HL-60 (cell line): ENCODE results near the gene VASP.

Experiments
- CTCF ChIP-seq: IDR thresholded peaks from one replicate; pipeline ENCODE4 v1.5.1; 2011; ENCODE audit warnings: low read length, control low read depth, inconsistent platforms; ENCODE audit not compliant: insufficient read depth
- POLR2AphosphoS5 ChIP-seq: IDR thresholded peaks from 2 replicates; pipeline ENCODE4 v1.6.1; 2012; ENCODE audit warnings: low read depth
- REST ChIP-seq: IDR thresholded peaks from 2 replicates; pipeline ENCODE4 v1.6.1; 2012; ENCODE audit warnings: low read depth; ENCODE audit not compliant: insufficient replicate concordance

GRCh38 chr19:45517641-45518468, 10.6 kb downstream of the VASP start:
- TF ChIP-seq CTCF (no peak), REST (no peak), POLR2AphosphoS5 (no peak)
